ENCODE measurements around the gene TMEM212.

- no peak for TF ChIP-seq CTCF (IDR thresholded peaks at IDR 0.05)
- no peak for TF ChIP-seq POLR2A (IDR thresholded peaks at IDR 0.05)
Measured at GRCh38 chr3:171854649-171855305, 11.6 kb downstream of the TMEM212 start.

Data from adrenal gland (tissue), 5 donors.